Measurements from ENCODE around the gene SKIDA1.

The SKIDA1 gene

DNA sequence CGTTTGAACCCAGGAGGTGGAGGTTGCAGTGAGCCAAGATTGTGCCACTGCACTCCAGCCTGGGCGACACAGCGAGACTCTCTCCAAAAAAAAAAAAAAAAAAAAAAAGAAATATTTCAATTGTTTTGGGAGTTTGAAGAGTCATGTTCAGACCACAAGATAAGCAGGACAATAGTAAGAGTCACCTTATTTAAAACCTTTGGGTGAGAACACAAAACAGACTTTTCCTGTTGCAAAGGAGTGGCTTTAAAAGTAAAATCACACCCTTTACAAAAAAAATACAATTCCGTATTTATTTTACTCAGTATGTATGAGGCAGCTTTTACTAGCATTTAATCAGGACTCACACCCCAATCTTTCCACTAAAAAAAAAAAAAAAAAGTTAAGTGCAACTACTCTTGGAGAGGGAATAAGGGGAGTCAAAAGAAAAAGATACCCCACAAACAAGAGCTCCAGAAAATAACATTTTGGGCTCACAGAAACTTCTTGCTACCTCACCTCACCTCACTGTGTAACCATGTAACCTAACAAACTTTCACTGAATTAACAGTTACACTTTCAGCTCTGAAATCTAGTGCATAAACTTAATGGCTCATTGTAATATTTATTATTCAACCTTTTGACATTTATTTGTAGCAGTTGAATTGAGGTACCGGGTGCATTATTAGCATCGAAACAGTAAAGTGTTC, 11.2 kb downstream of the SKIDA1 start:
- DNase-seq (ENCODE audit: low read depth), result no peak
- TF ChIP-seq POLR2A (IDR thresholded peaks at IDR 0.05; ENCODE audit: extremely low read depth, insufficient read length) (no peak), MYC (IDR thresholded peaks at IDR 0.05; ENCODE audit: low read depth, low read length) (no peak)
- TF ChIP-seq, protein P1, sequence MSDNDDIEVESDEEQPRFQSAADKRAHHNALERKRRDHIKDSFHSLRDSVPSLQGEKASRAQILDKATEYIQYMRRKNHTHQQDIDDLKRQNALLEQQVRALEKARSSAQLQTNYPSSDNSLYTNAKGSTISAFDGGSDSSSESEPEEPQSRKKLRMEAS (IDR thresholded peaks at IDR 0.05; ENCODE audit: low read depth, low read length), result no peak
- TF ChIP-seq, protein P2, sequence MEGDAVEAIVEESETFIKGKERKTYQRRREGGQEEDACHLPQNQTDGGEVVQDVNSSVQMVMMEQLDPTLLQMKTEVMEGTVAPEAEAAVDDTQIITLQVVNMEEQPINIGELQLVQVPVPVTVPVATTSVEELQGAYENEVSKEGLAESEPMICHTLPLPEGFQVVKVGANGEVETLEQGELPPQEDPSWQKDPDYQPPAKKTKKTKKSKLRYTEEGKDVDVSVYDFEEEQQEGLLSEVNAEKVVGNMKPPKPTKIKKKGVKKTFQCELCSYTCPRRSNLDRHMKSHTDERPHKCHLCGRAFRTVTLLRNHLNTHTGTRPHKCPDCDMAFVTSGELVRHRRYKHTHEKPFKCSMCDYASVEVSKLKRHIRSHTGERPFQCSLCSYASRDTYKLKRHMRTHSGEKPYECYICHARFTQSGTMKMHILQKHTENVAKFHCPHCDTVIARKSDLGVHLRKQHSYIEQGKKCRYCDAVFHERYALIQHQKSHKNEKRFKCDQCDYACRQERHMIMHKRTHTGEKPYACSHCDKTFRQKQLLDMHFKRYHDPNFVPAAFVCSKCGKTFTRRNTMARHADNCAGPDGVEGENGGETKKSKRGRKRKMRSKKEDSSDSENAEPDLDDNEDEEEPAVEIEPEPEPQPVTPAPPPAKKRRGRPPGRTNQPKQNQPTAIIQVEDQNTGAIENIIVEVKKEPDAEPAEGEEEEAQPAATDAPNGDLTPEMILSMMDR (IDR thresholded peaks at IDR 0.05; ENCODE audit: low read depth, low read length), result no peak
- H3K4me3 ChIP-seq (ENCODE audit: low read depth, low read length), result no peak overlapping the region

DNA sequence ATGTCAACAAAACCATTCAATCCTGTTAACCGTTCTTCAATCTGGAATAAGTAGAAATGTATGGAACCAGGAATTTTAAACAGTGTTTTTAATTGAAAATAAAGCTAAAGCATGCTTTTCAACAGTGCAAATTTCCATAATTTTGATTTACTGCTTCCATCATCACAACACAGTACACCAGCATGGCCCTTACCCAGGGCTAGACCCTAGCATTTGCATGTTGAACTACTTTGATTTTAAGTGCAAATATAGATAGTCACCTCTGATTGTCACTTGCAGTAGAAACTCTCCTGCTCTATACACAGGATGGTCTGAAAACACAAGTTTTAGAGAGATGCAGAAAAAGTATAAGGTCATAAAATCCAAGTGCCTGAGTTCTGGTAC, 12.1 kb downstream of the SKIDA1 start:
- no peak for DNase-seq (ENCODE audit: low read depth)
- TF ChIP-seq, protein P2 (IDR thresholded peaks at IDR 0.05; ENCODE audit: low read depth, low read length), result no peak
- TF ChIP-seq MYC (IDR thresholded peaks at IDR 0.05; ENCODE audit: low read depth, low read length), result no peak
- TF ChIP-seq, protein P1 (IDR thresholded peaks at IDR 0.05; ENCODE audit: low read depth, low read length), result no peak
- TF ChIP-seq POLR2A (IDR thresholded peaks at IDR 0.05; ENCODE audit: extremely low read depth, insufficient read length), result no peak
- no peak overlapping the region for H3K4me3 ChIP-seq (ENCODE audit: low read depth, low read length)

DNA sequence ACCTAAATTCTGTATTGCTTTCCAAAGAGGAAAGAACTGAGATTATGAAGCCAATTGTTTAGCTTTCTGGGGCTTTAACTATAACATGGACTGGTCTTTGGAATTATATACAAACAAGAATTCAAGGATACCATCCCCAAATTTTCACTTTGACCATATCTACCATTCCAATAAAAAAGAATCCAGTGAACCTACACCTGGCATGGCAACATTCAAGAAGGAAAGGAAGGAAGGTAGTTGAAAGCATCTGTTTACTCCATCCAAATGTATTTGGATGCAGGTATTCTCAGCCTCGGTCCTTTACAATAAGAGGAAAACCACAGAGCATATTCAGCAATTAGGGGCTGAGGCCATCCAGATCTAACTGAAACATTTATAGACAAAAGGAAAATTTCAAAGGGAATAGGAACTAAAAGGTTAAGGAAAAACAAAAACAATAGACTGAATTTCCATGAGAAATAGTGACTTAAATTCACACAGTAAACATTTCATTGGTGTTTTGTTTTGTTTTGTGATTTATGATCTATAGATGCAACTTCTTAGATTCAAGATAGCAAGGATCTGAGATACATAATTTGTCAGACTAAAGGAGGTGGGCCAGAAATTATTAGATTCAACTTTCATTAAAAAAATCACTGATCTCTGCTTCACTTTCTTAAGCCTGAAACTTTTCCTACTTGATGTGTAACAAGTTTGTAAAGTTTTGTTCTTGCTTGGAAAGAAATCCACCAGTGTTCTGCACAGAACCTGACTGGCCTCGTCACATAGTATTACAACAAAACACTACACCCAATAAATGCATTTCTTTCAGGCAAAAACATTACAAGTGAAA, 12.7 kb downstream of the SKIDA1 start:
- no peak for DNase-seq (ENCODE audit: low read depth)
- no peak overlapping the region for H3K4me3 ChIP-seq (ENCODE audit: low read depth, low read length)
- TF ChIP-seq, protein P2 (IDR thresholded peaks at IDR 0.05; ENCODE audit: low read depth, low read length), result no peak
- TF ChIP-seq MYC (IDR thresholded peaks at IDR 0.05; ENCODE audit: low read depth, low read length), result no peak

DNA sequence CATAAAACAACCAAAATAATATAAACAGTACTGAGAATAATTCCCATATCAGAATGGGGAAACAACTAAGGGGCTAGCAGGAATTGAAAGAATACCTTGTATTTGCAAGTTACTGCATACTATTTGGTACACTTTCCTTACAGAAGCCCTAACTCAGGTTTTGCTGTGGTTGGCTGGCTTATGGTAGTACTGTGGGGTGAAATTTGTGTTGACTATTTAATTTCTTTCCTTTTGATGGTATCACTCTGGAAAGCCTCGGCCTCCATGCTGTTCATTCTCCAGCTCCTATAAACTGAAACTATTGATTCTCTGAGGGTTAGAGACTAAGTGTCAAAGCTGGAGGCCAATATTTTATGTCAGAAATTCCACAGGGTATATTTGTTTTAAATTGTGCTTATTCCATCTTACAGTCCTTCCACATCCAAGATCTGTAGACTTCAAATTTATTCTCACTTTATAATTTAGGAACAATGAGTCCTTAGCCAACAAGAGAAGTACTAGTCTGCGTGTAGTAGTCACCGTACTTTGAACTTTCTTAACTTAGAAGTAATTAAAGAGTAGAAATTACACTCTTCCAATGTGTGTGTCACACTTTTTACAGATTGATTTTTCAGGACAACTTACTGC, 13.4 kb downstream of the SKIDA1 start:
- H3K4me3 ChIP-seq (ENCODE audit: low read depth, low read length), result no peak overlapping the region
- DNase-seq (ENCODE audit: low read depth), result no peak
- TF ChIP-seq MYC (IDR thresholded peaks at IDR 0.05; ENCODE audit: low read depth, low read length) (no peak), POLR2A (IDR thresholded peaks at IDR 0.05; ENCODE audit: extremely low read depth, insufficient read length) (no peak)
- TF ChIP-seq, protein P2 (IDR thresholded peaks at IDR 0.05; ENCODE audit: low read depth, low read length), result no peak
- TF ChIP-seq, protein P1 (IDR thresholded peaks at IDR 0.05; ENCODE audit: low read depth, low read length), result no peak

DNA sequence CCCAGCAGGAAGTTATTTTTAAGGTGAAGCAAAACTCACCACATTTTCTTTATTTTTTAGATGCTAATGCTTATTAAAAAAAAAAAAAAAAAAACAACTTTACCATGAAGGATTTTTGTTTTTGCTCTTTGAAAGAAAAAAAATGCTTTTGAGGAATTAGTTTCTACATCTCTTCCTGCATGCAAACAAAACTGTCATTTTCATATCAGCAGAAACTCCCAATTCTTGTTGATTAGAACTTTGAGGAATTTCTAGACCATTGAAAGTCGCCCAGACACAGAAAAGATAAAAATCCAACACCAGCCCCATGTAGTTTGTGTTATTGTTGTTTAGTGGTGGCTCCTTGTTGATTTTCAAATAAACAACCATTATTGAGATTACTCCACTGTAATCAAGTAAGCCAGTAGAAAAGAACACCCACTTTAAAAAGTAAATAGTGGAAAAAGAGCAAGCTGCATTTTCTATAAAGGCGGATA, 14.3 kb downstream of the SKIDA1 start:
- DNase-seq (ENCODE audit: low read depth), result no peak
- H3K4me3 ChIP-seq (ENCODE audit: low read depth, low read length), result no peak overlapping the region
- TF ChIP-seq, protein P1 (IDR thresholded peaks at IDR 0.05; ENCODE audit: low read depth, low read length), result no peak
- TF ChIP-seq, protein P2 (IDR thresholded peaks at IDR 0.05; ENCODE audit: low read depth, low read length), result no peak
- no peak for TF ChIP-seq MYC (IDR thresholded peaks at IDR 0.05; ENCODE audit: low read depth, low read length)
- no peak for TF ChIP-seq POLR2A (IDR thresholded peaks at IDR 0.05; ENCODE audit: extremely low read depth, insufficient read length)
